CD4-positive, CD25-positive, alpha-beta regulatory T cell (primary cell): Measurements from ENCODE around the gene MCM7. TPM values are rescaled to one million over a fixed set of nuclear protein-coding genes. Genes with fewer than 3 reads are reported as not detected.

Experiments used
- ATAC-seq, 2 donors: fragments of 150-1000 bp; cut with Tn5 transposase; one replicate each; pipeline ENCODE4 v1.10.0; 2021; ENCODE audit warnings: low read depth in 2 of 2, moderate number of reproducible peaks in 2 of 2, moderate library complexity in 1 of 2
- DNase-seq, 3 donors: peaks; one replicate each; pipeline versions ENCODE4 v3.0.0 to v3.0.0-alpha.2; 2012 to 2022; ENCODE audit warnings: mixed read lengths in 1 of 3
- H3K27ac ChIP-seq: one replicate; pipeline ENCODE4 v1.7.0; 2013; ENCODE audit warnings: mild to moderate bottlenecking, low read length; ENCODE audit not compliant: insufficient read depth, poor library complexity, severe bottlenecking
- H3K27me3 ChIP-seq: one replicate; pipeline ENCODE4 v1.7.0; 2013; ENCODE audit warnings: low read length; ENCODE audit not compliant: control insufficient read depth, insufficient read depth
- H3K36me3 ChIP-seq: one replicate; pipeline ENCODE4 v1.7.0; 2013; ENCODE audit warnings: mild to moderate bottlenecking, low read length, moderate library complexity; ENCODE audit not compliant: control insufficient read depth, insufficient read depth
- H3K4me1 ChIP-seq: 2 replicates; pipeline ENCODE4 v1.7.0; 2013; ENCODE audit warnings: mild to moderate bottlenecking, low read length; ENCODE audit not compliant: insufficient read depth, control insufficient read depth, poor library complexity, severe bottlenecking
- H3K4me3 ChIP-seq: one replicate; pipeline ENCODE4 v1.7.0; 2013; ENCODE audit warnings: low read depth, mild to moderate bottlenecking, low read length, moderate library complexity
- H3K9me3 ChIP-seq, 2 experiments: 1 replicate in 1 of 2; 2 replicates in 1 of 2; pipeline ENCODE4 v1.7.0; 2013; ENCODE audit warnings: low read length in 2 of 2, mild to moderate bottlenecking in 1 of 2, moderate library complexity in 1 of 2; ENCODE audit not compliant: control insufficient read depth in 2 of 2
- H3K27ac Mint-ChIP-seq, 3 donors: one replicate each; pipeline ENCODE4 v1.8.0; 2020 to 2022; ENCODE audit warnings: mild to moderate bottlenecking in 3 of 3, mixed read lengths in 3 of 3, moderate library complexity in 2 of 3
- H3K27me3 Mint-ChIP-seq: one replicate; pipeline ENCODE4 v1.8.0; 2022; ENCODE audit warnings: mild to moderate bottlenecking, mixed read lengths
- H3K36me3 Mint-ChIP-seq: one replicate; pipeline ENCODE4 v1.8.0; 2020; ENCODE audit warnings: mixed read lengths
- H3K4me1 Mint-ChIP-seq, 4 donors: one replicate each; pipeline ENCODE4 v1.8.0; 2020 to 2022; ENCODE audit warnings: mixed read lengths in 4 of 4, mild to moderate bottlenecking in 1 of 4
- H3K4me3 Mint-ChIP-seq, 4 donors: one replicate each; pipeline ENCODE4 v1.8.0; 2020 to 2022; ENCODE audit warnings: mild to moderate bottlenecking in 4 of 4, mixed read lengths in 4 of 4, moderate library complexity in 3 of 4
- H3K9me3 Mint-ChIP-seq, 7 donors: one replicate each; pipeline ENCODE4 v1.8.0; 2020 to 2022; ENCODE audit warnings: mixed read lengths in 7 of 7, mild to moderate bottlenecking in 3 of 7, moderate library complexity in 2 of 7
- polyA plus RNA-seq, 4 donors: library from polyadenylated mRNA; unstranded; fragments of 300-500 nt; fragmentation: Illumina TruSeq; gene quantifications; one replicate each; pipeline ENCODE4 v1.2.3, GENCODE V29; 2021
- total RNA-seq: library from RNA; stranded (reverse); gene quantifications from one replicate; pipeline ENCODE4 v1.2.3, GENCODE V29; 2022

MCM7 gene
- total and polyA plus RNA-seq, 5 donors from 2014 or later = 31.2 to 82.0 (median 36.9) TPM

- Histone ChIP-seq H3K4me3 (no peak overlapping the region), H3K4me1 (peaks cover 29% of the 10 kb centered on the region), H3K36me3 (peaks cover 52% of the 10 kb centered on the region), H3K27ac (no peak overlapping the region), H3K27me3 (no peaks in the 10 kb centered on the region), H3K9me3 (no peaks in the 10 kb centered on the region)
- Mint-ChIP-seq H3K4me3 (peak overlapping the region; percentile 73 to 99 (median 95)), H3K36me3 (peaks cover 40% of the 10 kb centered on the region), H3K4me1 (peaks cover 0 to 55% (median 26%) of the 10 kb centered on the region in 4 donors), H3K9me3 (peaks cover 0 to 2% (median 0%) of the 10 kb centered on the region in 7 donors), H3K27ac (peak overlapping the region; percentile 93 to 97 (median 94)), H3K27me3 (peaks cover 15% of the 10 kb centered on the region)
- DNase-seq (no peak), ATAC-seq (no peak)
These were observed 2.3 kb downstream of the MCM7 start for GRCh38 chr7:100098913-100099312.

GRCh38 chr7:100095704-100096103 is 5.5 kb downstream of the MCM7 start:
- peak overlapping the region in 1 of 4 donors; percentile 61 for H3K4me3 Mint-ChIP-seq
- no peak for ATAC-seq
- H3K27ac Mint-ChIP-seq = no peak overlapping the region
- Histone ChIP-seq H3K9me3 (no peaks in the 10 kb centered on the region), H3K27ac (no peak overlapping the region), H3K4me1 (peaks cover 17% of the 10 kb centered on the region), H3K27me3 (no peaks in the 10 kb centered on the region), H3K4me3 (no peak overlapping the region), H3K36me3 (peaks cover 84% of the 10 kb centered on the region)
- peaks cover 68% of the 10 kb centered on the region for H3K36me3 Mint-ChIP-seq
- no peaks in the 10 kb centered on the region for H3K9me3 Mint-ChIP-seq
- peaks cover 0 to 54% (median 22%) of the 10 kb centered on the region in 4 donors for H3K4me1 Mint-ChIP-seq
- peaks cover 8% of the 10 kb centered on the region for H3K27me3 Mint-ChIP-seq
- DNase-seq = no peak

GRCh38 chr7:100095289-100095688 is 5.9 kb downstream of the MCM7 start:
- no peaks in the 10 kb centered on the region for H3K27me3 ChIP-seq
- peak overlapping the region in 1 of 3 donors; percentile 48 for H3K27ac Mint-ChIP-seq
- H3K36me3 ChIP-seq = peaks cover 84% of the 10 kb centered on the region
- H3K27me3 Mint-ChIP-seq = peaks cover 4% of the 10 kb centered on the region
- H3K4me3 Mint-ChIP-seq = no peak overlapping the region
- H3K4me1 Mint-ChIP-seq = peaks cover 0 to 56% (median 21%) of the 10 kb centered on the region in 4 donors
- peaks cover 15% of the 10 kb centered on the region for H3K4me1 ChIP-seq
- no peaks in the 10 kb centered on the region for H3K9me3 Mint-ChIP-seq
- no peak overlapping the region for H3K4me3 ChIP-seq
- H3K9me3 ChIP-seq = no peaks in the 10 kb centered on the region
- ATAC-seq = no peak
- no peak overlapping the region for H3K27ac ChIP-seq
- no peak for DNase-seq
- H3K36me3 Mint-ChIP-seq = peaks cover 72% of the 10 kb centered on the region

- Mint-ChIP-seq H3K27me3 (peaks cover 5% of the 10 kb centered on the region), H3K36me3 (peaks cover 73% of the 10 kb centered on the region), H3K4me1 (peaks cover 0 to 54% (median 18%) of the 10 kb centered on the region in 4 donors), H3K27ac (no peak overlapping the region), H3K4me3 (peak overlapping the region in 1 of 4 donors; percentile 66), H3K9me3 (no peaks in the 10 kb centered on the region)
- H3K36me3 ChIP-seq = peaks cover 81% of the 10 kb centered on the region
- DNase-seq (no peak), ATAC-seq (no peak)
- H3K4me1 ChIP-seq = peaks cover 9% of the 10 kb centered on the region
- no peak overlapping the region for H3K27ac ChIP-seq
- H3K4me3 ChIP-seq = no peak overlapping the region
- no peaks in the 10 kb centered on the region for H3K27me3 ChIP-seq
- H3K9me3 ChIP-seq = no peaks in the 10 kb centered on the region
These were observed 7.2 kb downstream of the MCM7 start for GRCh38 chr7:100093925-100094486.

GRCh38 chr7:100093498-100093897 is 7.7 kb downstream of the MCM7 start:
- H3K27me3 Mint-ChIP-seq = peaks cover 5% of the 10 kb centered on the region
- no peaks in the 10 kb centered on the region for H3K9me3 Mint-ChIP-seq
- H3K4me3 Mint-ChIP-seq = peak overlapping the region in 2 of 4 donors; percentile 27 to 66
- H3K4me1 Mint-ChIP-seq = peaks cover 0 to 49% (median 15%) of the 10 kb centered on the region in 4 donors
- H3K4me3 ChIP-seq = no peak overlapping the region
- ATAC-seq (no peak), DNase-seq (no peak)
- peaks cover 76% of the 10 kb centered on the region for H3K36me3 ChIP-seq
- H3K9me3 ChIP-seq = no peaks in the 10 kb centered on the region
- H3K36me3 Mint-ChIP-seq = peaks cover 68% of the 10 kb centered on the region
- no peaks in the 10 kb centered on the region for H3K27me3 ChIP-seq
- H3K4me1 ChIP-seq = peaks cover 10% of the 10 kb centered on the region
- H3K27ac ChIP-seq = no peak overlapping the region
- H3K27ac Mint-ChIP-seq = no peak overlapping the region

- no peak overlapping the region for H3K27ac ChIP-seq
These were observed 8.1 kb downstream of the MCM7 start for GRCh38 chr7:100093054-100093453.

GRCh38 chr7:100091411-100092181 is 9.6 kb downstream of the MCM7 start:
- no peak for ATAC-seq
- Mint-ChIP-seq H3K27me3 (peaks cover 10% of the 10 kb centered on the region), H3K9me3 (no peaks in the 10 kb centered on the region), H3K4me1 (peaks cover 0 to 44% (median 12%) of the 10 kb centered on the region in 4 donors), H3K4me3 (peak overlapping the region; percentile 26 to 95 (median 48)), H3K36me3 (peaks cover 52% of the 10 kb centered on the region), H3K27ac (peak overlapping the region in 2 of 3 donors; percentile 44 to 69)
- no peak overlapping the region for H3K27ac ChIP-seq
- no peak overlapping the region for H3K4me3 ChIP-seq
- DNase-seq = peak in 1 of 3 donors; percentile 13
- H3K9me3 ChIP-seq = no peaks in the 10 kb centered on the region
- H3K27me3 ChIP-seq = no peaks in the 10 kb centered on the region
- peaks cover 58% of the 10 kb centered on the region for H3K36me3 ChIP-seq
- H3K4me1 ChIP-seq = peaks cover 17% of the 10 kb centered on the region

More at GRCh38 chr7:100093054-100093453, 8.1 kb downstream of the MCM7 start:
- H3K36me3 Mint-ChIP-seq = peaks cover 63% of the 10 kb centered on the region
- peaks cover 15% of the 10 kb centered on the region for H3K4me1 ChIP-seq
- peaks cover 0 to 49% (median 14%) of the 10 kb centered on the region in 4 donors for H3K4me1 Mint-ChIP-seq
- DNase-seq (no peak), ATAC-seq (no peak)
- peaks cover 5% of the 10 kb centered on the region for H3K27me3 Mint-ChIP-seq
- no peak overlapping the region for H3K27ac Mint-ChIP-seq
- no peak overlapping the region for H3K4me3 ChIP-seq
- H3K9me3 ChIP-seq = no peaks in the 10 kb centered on the region
- no peaks in the 10 kb centered on the region for H3K27me3 ChIP-seq
- H3K4me3 Mint-ChIP-seq = peak overlapping the region in 1 of 4 donors; percentile 66
- no peaks in the 10 kb centered on the region for H3K9me3 Mint-ChIP-seq
- H3K36me3 ChIP-seq = peaks cover 72% of the 10 kb centered on the region
